H1 (cell line): ENCODE measurements around the gene LHPP.

ENCODE experiments used
- CTCF ChIP-seq, 3 experiments: IDR thresholded peaks; 1 replicate in 2 of 3; 2 replicates in 1 of 3; pipeline versions ENCODE4 v1.5.1 to v1.6.1; 2011; ENCODE audit warnings: low read length in 3 of 3, mild to moderate bottlenecking in 3 of 3, inconsistent platforms in 2 of 3, low read depth in 1 of 3, moderate library complexity in 1 of 3; ENCODE audit not compliant: insufficient read depth in 1 of 3; ENCODE audit errors: control extremely low read depth in 1 of 3
- E2F6 ChIP-seq: IDR thresholded peaks from 2 replicates; pipeline ENCODE4 v1.6.1; 2012; ENCODE audit warnings: inconsistent platforms

- TF ChIP-seq E2F6 = no peak
- no peak for TF ChIP-seq CTCF (IDR thresholded peaks at IDR 0.05; ENCODE audit: control extremely low read depth in 1 of 3, insufficient read depth in 1 of 3, low read depth in 1 of 3, low read length in 3 of 3)
Observed at GRCh38 chr10:124414076-124414475, 47.5 kb upstream of the LHPP start.
